GM21528 (cell line): ENCODE measurements around the gene BSG.

Experiments
- ATAC-seq: cut with Tn5 transposase; IDR thresholded peaks from one replicate; pipeline ENCODE4 v1.9.1; 2021; ENCODE audit warnings: mild to moderate bottlenecking, moderate library complexity; ENCODE audit not compliant: unreplicated experiment, low FRiP score

The BSG gene

GRCh38 chr19:572140-572742, at the start of gene BSG:
Gene BSG, plus strand, starts transcription at chr19:572596. Its CDS starts 39 bp downstream, at chr19:572635.
- ATAC-seq = peak; percentile 61

- ATAC-seq = no peak
These were observed 49.7 kb upstream of the BSG start for GRCh38 chr19:522726-523125.

DNA sequence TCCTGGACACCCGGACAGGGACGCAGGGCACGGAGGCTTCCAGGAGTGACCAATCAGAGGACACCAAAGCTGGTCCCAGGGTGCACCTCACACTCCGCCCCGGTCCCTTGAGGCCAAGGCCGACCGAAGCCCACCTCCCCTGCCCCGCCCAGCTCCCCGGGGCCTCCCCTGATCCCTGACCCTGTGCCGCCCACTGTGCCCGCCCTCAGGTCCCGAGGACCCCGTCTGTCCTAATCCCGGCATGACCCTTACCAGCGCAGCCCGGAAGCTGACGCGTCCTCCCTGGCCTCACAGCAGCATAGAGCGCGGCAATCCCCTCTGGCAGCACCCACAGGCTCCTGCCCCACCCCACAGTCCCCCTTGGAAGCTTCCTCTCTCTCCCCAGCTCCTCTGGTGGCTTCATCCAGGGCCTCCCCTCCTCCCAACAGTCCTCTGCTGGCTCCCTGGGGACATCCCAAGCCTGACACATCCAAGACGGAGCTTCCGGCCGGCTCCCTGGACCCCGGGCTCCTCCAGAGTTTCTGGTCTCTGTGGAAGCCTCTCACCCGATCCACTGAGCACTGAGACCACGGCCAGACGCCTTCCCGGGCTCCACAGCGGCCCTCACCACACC, 48.2 kb upstream of the BSG start:
- ATAC-seq = no peak

- no peak for ATAC-seq
These were observed 47.4 kb upstream of the BSG start for GRCh38 chr19:525029-525428.

DNA sequence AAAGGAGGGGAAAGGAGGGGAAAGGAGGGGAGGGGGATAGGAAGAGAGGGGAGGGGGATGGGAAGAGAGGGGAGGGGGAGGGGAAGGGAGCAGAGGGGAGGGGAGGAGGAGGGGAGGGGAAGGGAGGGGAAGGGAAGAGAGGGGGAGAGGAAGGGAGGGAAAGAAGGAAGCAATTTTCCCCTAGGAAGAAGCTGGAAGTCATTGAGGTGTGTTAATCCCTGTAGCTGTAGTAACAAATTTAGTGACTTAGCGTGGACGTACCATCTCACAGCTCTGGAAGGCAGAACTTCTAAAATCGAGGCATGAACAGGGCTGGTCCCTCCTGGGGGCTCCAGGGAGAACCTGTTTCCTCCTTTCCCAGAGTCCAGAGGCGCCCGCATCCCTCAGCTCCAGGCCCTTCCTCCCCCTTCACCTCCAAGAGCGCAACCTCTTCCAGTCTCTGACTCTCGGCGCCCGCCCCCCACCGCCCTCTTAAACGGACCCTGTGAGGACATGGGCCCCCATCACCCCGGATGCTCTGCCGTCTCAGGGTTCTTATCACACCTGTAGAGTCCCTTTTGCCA, 46.5 kb upstream of the BSG start:
- ATAC-seq = no peak

DNA sequence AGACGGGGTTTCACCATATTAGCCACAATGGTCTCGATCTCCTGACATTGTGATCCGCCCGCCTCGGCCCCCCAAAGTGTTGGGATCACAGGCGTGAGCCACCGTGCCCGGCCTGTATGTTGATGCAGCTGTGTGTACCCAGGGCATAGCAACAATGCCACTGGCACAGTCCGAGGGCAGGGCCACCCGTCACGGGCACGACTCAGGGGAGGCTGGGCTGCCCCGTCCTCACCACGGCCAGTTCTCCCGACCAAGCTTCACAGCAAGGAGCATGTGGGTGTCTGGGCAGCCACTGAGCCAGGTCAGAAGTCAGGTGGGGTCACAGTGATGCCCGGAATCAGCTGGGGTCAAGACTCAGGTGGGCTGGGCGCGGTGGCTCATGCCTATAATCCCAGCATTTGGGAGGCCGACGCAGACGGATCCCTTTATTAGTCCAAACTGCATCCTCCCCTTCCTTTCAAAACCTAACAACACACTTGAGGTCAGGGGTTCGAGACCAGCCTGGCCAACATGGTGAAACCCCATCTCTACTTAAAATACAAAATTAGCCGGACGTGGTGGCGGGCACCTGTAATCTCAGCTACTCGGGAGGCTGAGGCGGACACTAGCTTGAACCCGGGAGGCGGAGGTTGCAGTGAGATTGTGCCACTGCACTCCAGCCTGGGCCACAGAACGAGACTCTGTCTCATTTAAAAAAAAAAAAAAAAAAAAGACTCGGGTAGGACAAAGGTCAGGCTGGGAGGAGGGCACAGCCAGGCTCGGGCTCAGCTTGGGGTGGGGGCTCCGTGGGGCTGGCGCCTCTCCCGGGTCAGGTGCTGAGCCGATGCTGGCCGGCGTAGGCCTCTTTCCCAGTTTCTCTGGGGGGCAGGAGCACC, 42.0 kb upstream of the BSG start:
- ATAC-seq = no peak

DNA sequence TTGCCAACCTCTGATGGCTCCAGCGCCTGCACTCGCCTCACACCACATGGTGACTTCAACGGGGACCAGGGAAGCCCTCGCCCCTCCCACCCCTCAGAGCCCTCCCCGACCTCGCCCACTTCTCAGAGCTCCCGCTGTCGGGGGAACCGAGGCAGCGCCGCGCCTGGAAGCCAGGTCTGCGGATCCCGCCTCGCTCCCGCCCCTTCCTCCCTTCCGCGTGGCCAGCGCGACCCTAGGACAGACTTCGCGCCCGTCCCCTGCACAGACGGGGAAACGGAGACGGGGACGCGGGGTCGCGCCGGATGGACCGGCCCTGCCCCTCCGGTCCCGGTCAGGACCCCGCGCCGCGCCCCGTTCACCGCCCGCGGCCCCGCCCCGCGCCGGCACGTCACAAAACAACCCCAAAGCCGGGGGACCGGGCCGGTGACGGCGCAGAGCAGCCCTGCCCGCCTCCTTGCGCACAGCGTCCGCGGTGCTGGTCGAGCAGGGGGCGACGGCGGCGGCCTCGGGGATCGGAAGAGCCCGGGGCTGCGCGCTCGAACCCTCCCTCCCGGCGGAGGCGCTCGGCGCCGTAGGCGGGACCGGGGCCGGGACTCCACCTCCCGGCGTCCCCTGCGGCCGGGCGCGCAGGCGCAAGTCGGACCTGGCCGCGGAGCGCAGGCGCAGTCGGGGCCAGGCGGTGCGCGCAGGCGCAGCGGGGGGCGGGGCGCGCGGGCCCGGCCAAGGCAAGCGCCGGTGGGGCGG, 41.2 kb upstream of the BSG start:
- peak; percentile 66 for ATAC-seq

DNA sequence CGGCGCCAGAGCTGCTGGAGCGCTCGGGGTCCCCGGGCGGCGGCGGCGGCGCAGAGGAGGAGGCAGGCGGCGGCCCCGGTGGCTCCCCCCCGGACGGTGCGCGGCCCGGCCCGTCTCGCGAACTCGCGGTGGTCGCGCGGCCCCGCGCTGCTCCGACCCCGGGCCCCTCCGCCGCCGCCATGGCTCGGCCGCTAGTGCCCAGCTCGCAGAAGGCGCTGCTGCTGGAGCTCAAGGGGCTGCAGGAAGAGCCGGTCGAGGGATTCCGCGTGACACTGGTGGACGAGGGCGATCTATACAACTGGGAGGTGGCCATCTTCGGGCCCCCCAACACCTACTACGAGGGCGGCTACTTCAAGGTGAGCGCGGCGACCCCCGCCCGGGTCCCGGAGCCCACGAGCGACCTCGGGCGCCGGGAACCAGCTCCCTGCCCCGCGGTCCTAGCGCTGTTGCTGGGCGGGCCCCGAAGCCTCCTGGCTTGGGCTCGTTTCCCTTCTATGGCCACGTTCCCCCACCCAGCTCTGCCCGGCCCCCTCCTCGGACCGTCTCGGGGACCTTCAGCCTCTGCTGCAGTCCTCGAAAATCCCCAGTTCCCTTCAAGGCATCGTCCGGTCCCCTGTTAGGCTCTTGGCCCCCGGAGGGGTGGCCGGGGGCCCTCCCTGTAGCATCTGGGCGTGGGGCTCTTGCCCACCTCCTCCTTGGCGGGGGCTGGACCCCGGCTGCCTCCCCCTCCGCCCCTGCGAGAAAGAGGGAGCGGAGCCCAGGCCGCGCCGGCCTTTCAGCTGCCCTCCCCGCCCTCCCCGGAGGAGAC, 40.4 kb upstream of the BSG start, which contains the start of gene CDC34:
CDC34 (plus strand) TSS at position 8 of the 808 bp plus-strand sequence; CDS start at position 180, 172 bp downstream.
- peak; percentile 8 for ATAC-seq

DNA sequence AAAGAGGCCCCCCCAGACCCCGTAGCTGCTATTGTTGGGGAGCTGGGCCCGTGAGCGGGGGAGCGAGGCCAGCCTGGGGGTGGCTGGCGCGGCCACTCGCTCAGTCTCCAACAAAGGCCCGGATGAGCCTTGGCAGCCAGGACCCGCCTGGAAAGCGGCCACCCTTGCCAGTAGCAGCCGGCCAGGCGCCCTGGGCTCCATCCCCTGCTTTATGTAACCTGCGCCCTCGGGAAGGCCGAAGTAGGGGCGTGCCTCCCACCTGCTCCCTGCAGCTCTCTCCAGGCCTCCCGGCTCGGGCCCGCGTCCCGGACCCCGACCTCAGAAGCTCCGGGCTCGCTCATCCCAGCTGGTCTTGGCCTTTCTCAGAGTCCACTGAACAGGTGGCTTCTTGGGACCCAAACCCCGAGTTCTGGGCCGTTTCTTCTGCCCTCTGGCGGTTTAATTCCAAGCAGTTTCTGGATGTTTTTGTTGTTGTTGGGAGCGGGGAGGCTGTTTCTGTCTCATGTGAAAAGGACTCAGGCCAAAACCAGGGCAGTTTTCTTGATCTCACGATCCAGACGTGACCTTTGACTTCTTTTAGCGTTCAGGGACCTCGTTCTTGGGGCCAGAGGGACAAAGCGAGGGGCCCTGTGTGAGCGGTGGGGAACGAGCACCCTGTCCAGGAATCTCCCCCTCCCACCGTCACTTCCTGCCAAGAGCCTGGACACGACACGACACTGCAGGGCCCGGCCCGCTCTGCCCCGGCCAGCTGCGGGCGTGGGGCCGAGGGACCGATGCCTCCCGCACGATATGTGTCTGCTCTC, 39.6 kb upstream of the BSG start:
- peak; percentile 3 for ATAC-seq

DNA sequence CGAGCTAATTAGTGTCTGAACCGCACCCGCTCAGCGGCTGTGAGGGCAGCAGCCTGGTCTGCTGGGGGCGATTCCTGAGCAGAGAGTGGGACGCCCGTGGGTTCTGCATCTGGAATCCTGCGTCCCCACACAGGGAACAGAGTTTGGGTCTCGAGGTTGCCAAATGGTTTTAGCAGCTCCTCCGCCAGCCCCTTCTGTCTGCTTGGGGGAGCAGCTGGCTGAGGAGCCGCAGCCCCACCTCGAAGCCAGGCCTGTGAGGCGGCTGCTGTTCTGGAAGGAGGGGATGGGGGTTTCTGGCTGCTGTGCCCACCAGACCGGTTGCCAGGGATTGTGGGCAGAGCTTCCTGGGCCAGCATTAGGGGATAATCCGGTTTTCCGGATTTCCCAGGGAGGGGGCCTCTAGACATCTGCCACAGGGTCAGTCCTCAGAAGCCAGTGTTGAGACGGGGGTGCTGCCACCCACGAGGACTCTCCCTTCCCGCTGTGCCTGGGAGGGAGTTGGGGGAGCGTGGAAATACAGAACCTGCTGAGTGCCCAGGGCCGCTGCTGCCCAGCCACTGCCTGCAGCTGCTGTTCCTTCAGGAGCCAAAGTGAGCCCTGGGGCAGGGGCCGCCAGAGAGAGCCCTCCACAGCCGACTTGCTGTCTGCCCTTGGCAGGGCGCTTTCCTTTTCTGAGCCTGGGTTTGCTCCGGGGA, 38.9 kb upstream of the BSG start:
- ATAC-seq = no peak

DNA sequence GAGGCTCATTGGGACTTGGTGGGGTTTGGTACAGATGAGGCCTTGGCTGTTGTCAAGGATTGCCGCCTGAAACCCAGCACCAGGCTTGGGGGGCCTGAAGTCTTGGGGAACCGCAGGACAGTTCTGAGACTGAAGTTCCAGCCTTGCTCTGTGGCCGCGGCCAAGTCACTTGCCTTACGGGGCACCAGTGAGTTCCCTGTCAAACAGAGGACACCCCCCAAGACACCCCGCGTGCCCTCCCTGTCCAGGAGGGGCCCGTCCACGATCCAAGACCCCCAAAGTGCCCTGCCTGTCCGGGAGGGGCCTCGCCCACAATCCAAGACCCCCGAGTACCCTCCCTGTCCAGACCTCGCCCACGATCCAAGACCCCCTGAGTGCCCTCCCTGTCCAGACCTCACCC, 38.3 kb upstream of the BSG start:
- no peak for ATAC-seq

- ATAC-seq = no peak
These were observed 37.2 kb upstream of the BSG start for GRCh38 chr19:535017-535835.

GRCh38 chr19:536031-536880, 36.1 kb upstream of the BSG start:
- no peak for ATAC-seq

GRCh38 chr19:536881-537404, 35.5 kb upstream of the BSG start:
- ATAC-seq = no peak

DNA sequence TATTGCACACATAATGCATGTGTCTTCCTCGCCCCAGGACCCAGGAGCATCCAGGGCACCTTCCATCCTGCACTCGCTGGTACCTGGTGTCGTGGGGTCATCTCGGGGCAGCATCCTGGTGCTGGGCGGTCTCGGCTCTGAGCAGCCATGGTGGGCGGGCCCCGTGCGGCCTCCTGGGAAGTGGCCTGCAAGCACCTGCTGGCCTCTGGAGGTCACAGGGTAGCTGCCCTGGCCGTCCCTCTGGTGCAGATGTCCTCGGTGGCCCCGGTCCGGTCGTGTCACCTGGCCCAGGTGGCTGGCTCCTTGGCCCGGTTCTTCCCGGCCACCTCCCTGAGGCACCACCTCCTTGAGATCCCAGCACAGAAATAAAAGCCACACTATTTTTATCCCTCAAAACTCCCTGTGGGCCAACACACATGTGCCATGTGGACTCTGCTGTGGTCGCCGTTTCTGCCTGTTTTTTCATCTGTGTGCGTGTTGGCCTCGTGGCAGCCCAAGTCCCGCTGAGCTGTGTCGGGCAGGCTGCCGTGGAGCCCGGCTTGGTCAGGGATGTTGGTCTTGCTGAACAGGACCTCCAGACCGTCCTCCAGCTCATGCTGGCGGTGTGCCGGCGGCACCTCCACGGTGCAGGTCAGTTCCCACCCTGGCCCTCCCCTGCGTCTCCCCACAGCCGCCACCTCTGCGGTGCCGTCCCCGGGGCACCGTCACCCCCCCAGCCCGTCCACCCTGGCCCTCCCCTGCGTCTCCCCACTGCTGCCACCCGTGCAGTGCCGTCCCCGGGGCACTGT, 33.6 kb upstream of the BSG start:
- no peak for ATAC-seq
